HG03575 (cell line): ENCODE data around the gene DOCK6.

ENCODE experiments used
- ATAC-seq: cut with Tn5 transposase; IDR thresholded peaks from one replicate; pipeline ENCODE4 v1.9.1; 2021; ENCODE audit not compliant: unreplicated experiment, insufficient number of reproducible peaks, low FRiP score; ENCODE audit errors: extremely low read depth

The DOCK6 gene

GRCh38 chr19:11281356-11282049, 19.2 kb upstream of the DOCK6 start:
- ATAC-seq, result no peak

DNA sequence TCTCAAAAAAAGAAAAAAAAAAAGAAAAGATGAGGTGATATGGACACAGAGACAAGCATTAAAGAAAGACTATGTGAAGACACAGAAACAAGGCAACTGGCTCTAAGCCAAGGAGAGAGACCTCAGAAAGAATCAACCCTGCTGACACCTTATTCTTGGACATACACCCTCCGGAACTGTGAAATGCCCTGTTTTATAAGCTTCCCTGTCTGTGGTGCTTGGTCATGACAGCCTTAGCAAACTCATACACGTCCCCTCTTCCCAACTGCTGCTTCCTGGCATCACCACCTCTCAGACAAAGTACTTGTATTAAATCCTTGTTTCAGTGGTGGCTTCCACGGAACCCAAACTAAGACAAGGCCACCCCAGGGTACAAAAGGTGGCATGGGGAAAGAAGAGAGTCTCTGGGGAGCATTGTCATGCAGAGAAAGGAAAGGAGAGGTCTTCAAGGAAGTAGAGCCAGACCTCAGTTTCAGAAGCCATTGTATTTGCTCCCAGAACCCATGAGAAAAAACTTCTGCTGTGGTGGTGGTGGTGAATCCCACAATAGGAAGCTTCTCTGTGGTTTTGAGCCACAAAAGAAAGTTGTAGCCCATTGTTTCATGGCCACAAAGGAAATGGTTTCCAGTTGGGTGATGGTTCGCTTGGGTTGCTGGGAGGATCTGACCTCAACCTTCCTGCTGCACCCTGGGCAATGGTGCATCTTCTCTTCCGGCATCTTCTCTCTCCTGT, 17.3 kb upstream of the DOCK6 start:
- ATAC-seq, result no peak

DNA sequence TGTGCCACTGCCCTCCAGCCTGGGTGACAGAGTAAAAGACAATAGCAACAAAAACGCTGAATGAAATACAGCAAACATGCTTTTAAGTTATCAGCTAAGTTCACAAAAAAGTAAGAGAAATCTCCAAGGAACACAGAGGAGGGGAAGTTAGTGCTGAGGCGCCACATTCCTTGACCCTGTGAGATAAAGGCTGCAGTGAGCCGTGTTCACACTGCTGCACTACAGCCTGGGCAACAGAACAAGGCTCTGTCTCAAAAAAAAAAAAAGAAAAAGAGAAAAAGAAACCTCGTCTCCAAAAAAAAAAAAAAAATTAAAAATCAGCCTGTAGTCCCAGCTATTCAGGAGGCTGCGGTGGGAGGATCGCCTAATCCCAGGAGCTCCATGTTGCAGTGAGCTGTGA, 16.3 kb upstream of the DOCK6 start:
- ATAC-seq, result no peak

- ATAC-seq, result no peak
Observed at GRCh38 chr19:11274533-11275086, 12.3 kb upstream of the DOCK6 start.

GRCh38 chr19:11273989-11274388, 11.7 kb upstream of the DOCK6 start:
- no peak for ATAC-seq

DNA sequence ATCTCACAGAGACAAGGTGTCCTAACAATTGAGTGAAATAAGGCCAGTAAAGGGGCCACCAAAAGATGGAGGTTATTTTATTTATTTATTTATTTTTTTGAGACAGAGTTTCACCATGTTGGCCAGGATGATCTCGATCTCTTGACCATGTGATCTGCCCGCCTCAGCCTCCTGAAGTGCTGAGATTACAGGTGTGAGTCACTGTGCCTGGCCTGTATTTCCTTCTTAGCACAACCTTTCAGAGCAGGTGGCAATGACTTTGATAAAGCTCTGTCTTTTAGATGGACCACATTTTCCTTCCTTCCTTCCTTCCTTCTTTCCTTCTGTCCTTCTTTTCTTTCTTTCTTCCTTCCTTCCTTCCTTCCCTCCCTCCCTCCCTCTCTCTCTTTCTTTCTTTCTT, 11.0 kb upstream of the DOCK6 start:
- ATAC-seq, result no peak

- ATAC-seq, result no peak
Observed at GRCh38 chr19:11269408-11269807, 7.1 kb upstream of the DOCK6 start.

DNA sequence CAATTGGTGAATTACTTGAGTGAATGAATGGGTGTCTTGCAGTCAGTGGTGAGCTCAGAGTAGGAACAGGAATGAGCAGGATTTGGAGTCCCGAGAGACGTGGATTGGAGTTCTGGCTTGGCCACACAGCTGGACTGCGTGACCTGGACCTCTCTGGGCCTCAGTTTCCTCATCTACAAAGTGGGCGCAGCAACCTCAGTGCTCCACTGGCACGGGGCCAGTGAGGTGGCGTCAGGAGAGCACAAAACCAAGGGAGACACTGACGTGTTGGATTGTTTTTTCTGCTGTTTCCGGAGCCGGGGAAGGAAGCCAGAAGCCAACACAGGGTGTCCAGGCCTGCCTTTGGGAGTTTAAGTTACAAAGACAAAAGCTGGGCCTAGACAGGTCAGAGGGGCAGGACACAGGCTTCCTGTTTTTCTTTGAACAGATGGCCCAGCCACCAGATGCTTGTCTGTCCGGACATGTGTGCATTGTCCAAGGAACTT, 6.5 kb upstream of the DOCK6 start:
- ATAC-seq, result no peak

DNA sequence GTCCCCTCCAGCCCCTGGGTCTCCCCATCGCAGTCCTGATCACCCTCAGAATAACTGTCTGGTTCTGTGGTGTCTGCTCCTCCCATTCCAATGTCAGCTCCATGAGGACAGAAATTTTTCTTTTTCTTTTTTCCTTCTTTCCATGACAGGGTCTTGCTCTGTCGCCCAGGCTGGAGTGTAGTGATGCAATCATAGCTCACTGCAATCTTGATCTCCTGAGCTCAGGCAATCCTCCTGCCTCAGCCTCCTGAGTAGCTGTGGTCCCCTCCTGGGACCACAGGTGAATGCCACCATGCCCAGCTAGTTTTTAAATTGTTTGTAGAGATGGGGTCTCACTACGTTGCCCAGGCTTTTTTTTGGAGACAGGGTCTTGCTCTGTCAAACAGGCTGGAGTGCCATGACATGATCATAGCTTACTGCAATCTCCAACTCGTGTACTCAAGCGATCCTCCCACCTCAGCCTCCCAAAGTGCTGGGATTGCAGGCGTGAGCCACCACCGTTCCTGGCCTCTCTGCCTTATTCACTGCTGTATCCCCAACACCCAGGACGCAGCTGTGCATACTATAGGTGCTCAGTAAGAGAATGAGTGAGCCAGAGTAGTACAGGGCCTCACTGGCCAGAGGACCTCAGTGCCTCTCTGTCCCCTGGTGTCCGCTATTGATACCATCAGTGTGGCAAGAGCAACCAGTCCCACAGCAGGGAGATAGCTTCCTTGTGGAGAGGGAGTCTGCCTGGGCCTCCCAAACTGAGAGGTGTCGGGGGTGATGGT, 5.2 kb upstream of the DOCK6 start:
- ATAC-seq, result no peak

GRCh38 chr19:11265785-11266236, 3.5 kb upstream of the DOCK6 start:
- ATAC-seq, result no peak

DNA sequence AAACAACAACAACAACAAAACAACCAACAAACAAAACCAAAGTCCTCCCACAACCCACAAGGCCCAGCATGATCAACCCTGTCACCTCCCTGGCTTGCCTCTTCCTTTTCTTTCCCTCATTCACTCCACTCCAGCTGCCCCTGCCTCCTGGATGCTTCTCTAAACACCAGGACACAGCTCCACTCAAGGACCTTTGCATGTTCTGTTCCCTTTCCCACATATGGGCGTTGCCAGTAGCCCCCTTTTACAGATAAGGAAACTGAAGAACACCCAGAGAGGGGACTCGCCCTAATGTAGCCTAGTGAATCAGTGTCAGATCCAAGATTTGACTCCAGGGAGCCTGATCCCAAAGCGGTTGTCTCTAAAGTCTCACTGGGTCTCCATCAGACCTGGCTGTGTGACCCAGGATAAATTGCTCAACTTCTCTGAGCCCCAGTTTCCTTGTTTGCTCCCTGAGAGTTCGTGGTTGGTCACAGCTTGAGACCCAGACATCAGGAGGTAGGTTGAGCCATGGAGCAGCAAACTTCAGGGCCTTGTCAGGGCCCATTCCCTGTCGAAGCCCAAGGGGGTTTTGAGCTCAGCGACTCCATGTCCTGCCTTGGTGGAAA, 3.0 kb upstream of the DOCK6 start:
- no peak for ATAC-seq

DNA sequence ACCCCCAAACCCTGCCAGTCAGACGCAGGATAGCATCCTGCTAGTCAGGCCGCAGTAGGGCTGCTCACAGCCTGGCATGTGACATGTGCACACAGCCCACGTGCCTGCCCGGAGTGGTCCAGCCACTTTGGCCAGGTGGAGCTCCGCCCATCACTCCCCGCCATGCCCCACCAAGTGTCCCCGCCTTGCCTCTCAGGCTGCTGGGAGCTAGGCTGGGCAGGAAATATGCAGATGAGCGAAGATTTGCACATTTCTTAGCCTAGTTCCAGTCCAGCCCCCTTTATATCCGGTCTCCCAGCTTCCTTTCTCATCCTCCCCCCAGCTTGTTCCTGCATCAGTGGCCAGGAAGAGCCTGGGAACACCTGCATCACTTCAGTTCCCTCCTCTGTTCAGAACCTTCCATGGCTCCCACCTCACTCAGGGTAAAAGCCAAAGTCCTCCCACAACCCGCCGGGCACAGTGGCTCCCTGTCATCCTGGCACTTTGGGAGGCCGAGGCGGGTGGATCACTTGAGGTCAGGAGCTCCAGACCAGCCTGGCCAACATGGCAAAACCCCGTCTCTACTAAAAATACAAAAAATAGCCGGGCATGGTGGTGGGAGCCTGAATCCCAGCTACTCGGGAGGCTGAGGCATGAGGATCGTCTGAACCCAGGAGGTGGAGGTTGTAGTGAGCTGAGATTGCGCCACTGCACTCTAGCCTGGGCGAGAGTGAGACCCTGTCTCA, 2.3 kb upstream of the DOCK6 start:
- ATAC-seq, result no peak

GRCh38 chr19:11263726-11264125, 1.4 kb upstream of the DOCK6 start:
- no peak for ATAC-seq

DNA sequence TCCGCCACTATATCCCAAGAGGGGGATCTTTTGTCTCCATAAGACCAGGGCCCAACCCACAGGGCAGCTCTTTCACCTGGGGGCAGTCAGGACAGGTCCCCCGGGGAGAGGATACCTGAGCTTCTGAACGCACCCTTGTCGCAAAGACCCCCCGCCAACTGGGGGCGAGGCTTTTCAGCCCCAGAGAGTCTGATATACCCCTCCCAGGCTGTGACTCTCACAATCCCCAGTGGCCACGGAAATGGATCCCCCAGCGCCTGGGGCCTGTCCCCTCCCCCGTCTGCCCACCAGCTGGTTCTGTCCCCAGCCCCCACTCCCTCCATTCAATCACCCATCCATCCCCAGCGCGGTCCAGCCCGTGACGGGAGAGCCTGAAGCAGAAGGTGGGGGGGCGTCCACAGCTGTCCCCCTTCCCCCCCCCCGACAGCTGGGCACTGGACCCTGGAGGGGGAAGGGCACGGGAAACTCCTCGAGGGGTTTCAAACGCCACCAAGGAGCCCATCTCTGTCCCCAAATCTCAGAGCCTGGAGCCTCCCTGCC, 823 bp downstream of the DOCK6 start:
- no peak for ATAC-seq

- no peak for ATAC-seq
Observed at GRCh38 chr19:11260996-11261395, 1.3 kb downstream of the DOCK6 start.

- no peak for ATAC-seq
Observed at GRCh38 chr19:11257846-11258380, 4.4 kb downstream of the DOCK6 start.

GRCh38 chr19:11256189-11256588, 6.1 kb downstream of the DOCK6 start:
- no peak for ATAC-seq

- no peak for ATAC-seq
Observed at GRCh38 chr19:11254666-11255065, 7.7 kb downstream of the DOCK6 start.
